ENCODE results near the gene ERH.

GRCh38 chr14:69428289-69428998 is 30.3 kb upstream of the ERH start:
- no peak for TF ChIP-seq EZH2 (IDR thresholded peaks at IDR 0.05)
- no peak for TF ChIP-seq REST (IDR thresholded peaks at IDR 0.05; ENCODE audit: low read depth)
- no peak for TF ChIP-seq CTCF (IDR thresholded peaks at IDR 0.05 in 2 of 3, conservative IDR thresholded peaks at IDR 0.05 in 1 of 3; ENCODE audit: borderline replicate concordance in 1 of 3, insufficient read depth in 1 of 3, low read depth in 2 of 3, low read length in 2 of 3)
- TF ChIP-seq YY1 (IDR thresholded peaks at IDR 0.05; ENCODE audit: extremely low read depth, insufficient replicate concordance, low read depth, low read length) = no peak
- TF ChIP-seq POLR2A (IDR thresholded peaks at IDR 0.05; ENCODE audit: borderline replicate concordance, extremely low read depth, insufficient read depth, insufficient read length) = no peak
- no peak for TF ChIP-seq RAD21 (IDR thresholded peaks at IDR 0.05; ENCODE audit: low read depth)
- no peak for TF ChIP-seq SP1 (IDR thresholded peaks at IDR 0.05; ENCODE audit: low read depth)
- no peak for TF ChIP-seq TCF7L2 (IDR thresholded peaks at IDR 0.05; ENCODE audit: borderline replicate concordance, extremely low read depth, insufficient read depth, insufficient read length)

All from HCT116 (cell line).